Ishikawa (cell line): Measurements from ENCODE around the gene FRAS1.

Experiments
- CREB1 ChIP-seq: IDR thresholded peaks from 2 replicates; pipeline ENCODE4 v1.6.1; 2012; ENCODE audit warnings: low read depth
- EGR1 ChIP-seq: IDR thresholded peaks from 2 replicates; pipeline ENCODE4 v1.6.1; 2012
- EP300 ChIP-seq: IDR thresholded peaks from 2 replicates; pipeline ENCODE4 v1.6.1; 2012; ENCODE audit warnings: borderline replicate concordance
- MAX ChIP-seq: IDR thresholded peaks from 2 replicates; pipeline ENCODE4 v1.6.1; 2012
- NFIC ChIP-seq: IDR thresholded peaks from 2 replicates; pipeline ENCODE4 v1.6.1; 2012
- RAD21 ChIP-seq: IDR thresholded peaks from 2 replicates; pipeline ENCODE4 v1.6.1; 2012; ENCODE audit warnings: low read depth
- REST ChIP-seq: IDR thresholded peaks from 2 replicates; pipeline ENCODE4 v1.6.1; 2012; ENCODE audit warnings: low read depth, mild to moderate bottlenecking
- TAF1 ChIP-seq: IDR thresholded peaks from 2 replicates; pipeline ENCODE4 v1.6.1; 2012; ENCODE audit warnings: low read depth, mild to moderate bottlenecking
- YY1 ChIP-seq: IDR thresholded peaks from 2 replicates; pipeline ENCODE4 v1.6.1; 2012; ENCODE audit warnings: low read depth
- ZBTB7A ChIP-seq: IDR thresholded peaks from 2 replicates; pipeline ENCODE4 v1.6.1; 2012; ENCODE audit warnings: low read depth

DNA sequence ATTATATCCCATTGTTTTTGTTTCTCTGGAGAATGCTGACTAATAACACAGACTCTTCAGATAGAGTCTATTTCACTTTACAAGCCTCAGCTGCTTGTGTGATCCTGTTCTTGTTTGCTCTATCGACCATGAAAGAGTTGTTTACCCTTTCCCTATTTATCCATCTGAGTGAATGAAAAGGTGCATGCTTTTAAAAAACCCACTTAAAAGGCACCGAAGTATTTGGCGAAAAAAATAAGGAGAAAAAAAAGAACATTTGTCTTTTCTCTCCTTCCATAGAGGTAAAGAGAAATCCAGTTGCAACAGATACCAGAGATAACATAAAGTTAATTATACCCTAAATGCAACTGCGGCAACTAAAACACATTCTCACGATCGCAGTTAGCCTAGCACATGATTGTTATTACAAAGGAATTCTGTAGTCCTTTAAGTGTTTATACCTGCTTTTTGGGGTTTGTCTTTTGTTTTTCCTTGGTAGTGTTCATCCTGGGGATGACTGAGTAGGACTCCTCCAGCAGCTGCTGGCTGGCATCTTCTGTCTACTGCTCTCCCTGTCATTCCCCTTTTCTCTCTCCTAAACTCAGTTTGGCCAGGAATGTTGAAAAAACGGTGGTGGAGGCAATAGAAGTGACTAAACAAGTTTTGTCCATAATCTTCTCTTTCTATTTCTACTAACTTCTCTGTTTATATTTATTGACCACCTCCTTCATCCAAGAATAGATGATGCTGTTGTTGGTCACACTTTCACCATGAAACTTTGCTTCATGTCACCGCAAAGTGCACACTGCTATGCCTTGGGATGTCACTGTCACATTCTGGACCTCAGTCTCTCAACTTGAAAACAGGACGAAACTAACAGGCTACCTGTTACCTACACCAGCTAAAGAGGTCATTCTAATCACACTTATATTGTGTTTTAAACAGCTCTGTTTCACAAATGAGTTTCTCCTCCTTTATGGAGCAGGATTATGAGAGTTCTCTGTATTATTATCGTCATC is 41.9 kb upstream of the FRAS1 start:
- no peak for TF ChIP-seq NFIC
- no peak for TF ChIP-seq RAD21
- TF ChIP-seq EGR1 = no peak
- no peak for TF ChIP-seq EP300
- TF ChIP-seq MAX = no peak
- TF ChIP-seq ZBTB7A = no peak
- TF ChIP-seq REST = no peak
- TF ChIP-seq CREB1 = no peak
- no peak for TF ChIP-seq TAF1
- no peak for TF ChIP-seq YY1
